Body of pancreas (tissue), 4 donors: Measurements from ENCODE around the gene SORL1. TPM values are rescaled to one million over a fixed set of nuclear protein-coding genes. Genes with fewer than 3 reads are reported as not detected.
"Not testable (repeated sequence)": the region's sequence is repeated elsewhere in the genome, so short reads cannot be mapped to it uniquely, and the experiment has no call there.

Source experiments
- ATAC-seq: fragments of 150-250 bp; one replicate; pipeline ENCODE4 v1.9.1; 2016
- DNase-seq, 4 donors: peaks; one replicate each; pipeline ENCODE4 v3.0.0-alpha.2; 2019
- H3K27ac ChIP-seq, 4 donors: fragments of 200-600 bp; sonication (generic); 1 replicate in 3 of 4; 2 replicates in 1 of 4; pipeline versions ENCODE4 v1.5.1 to v1.6.1; 2016 to 2019; ENCODE audit warnings: mild to moderate bottlenecking in 1 of 4, mixed read lengths in 1 of 4, moderate library complexity in 1 of 4
- H3K27me3 ChIP-seq, 2 donors: fragments of 200-600 bp; sonication (generic); one replicate each; pipeline ENCODE4 v1.6.0; 2016; ENCODE audit warnings: mild to moderate bottlenecking in 1 of 2
- H3K36me3 ChIP-seq, 2 donors: fragments of 200-600 bp; sonication (generic); replicated peaks in 1 of 2; 2 replicates each; pipeline ENCODE4 v1.5.1; 2016; ENCODE audit warnings: low read depth in 2 of 2; ENCODE audit not compliant: insufficient read depth in 1 of 2
- H3K4me1 ChIP-seq: fragments of 200-600 bp; sonication (generic); one replicate; pipeline ENCODE4 v1.6.0; 2016
- H3K4me3 ChIP-seq, 2 donors: fragments of 200-600 bp; sonication (generic); 1 replicate in 1 of 2; 2 replicates in 1 of 2; pipeline ENCODE4 v1.5.1; 2016 to 2019
- H3K9me3 ChIP-seq, 3 donors: fragments of 200-600 bp; sonication (generic); 1 replicate in 2 of 3; 2 replicates in 1 of 3; pipeline ENCODE4 v1.5.1; 2016
- CTCF ChIP-seq, 7 experiments: fragments of 450-650 bp in 4 of 7; fragments of 200-600 bp in 3 of 7; sonication (generic) in 3 of 7; IDR thresholded peaks; one replicate each; pipeline ENCODE4 v1.5.1; 2016 to 2019; ENCODE audit warnings: antibody characterized with exemption in 7 of 7
- POLR2A ChIP-seq, 3 donors: fragments of 450-650 bp; IDR thresholded peaks; one replicate each; pipeline ENCODE4 v1.6.1; 2016; ENCODE audit warnings: antibody characterized with exemption in 3 of 3, mild to moderate bottlenecking in 2 of 3
- WGBS, 2 donors: methylation state at CpG; one replicate each; pipeline ENCODE4 v1.1.5; 2017; 5-methylcytosine and 5-hydroxymethylcytosine counted together
- intact Hi-C: fragments of 100-400 bp; cut with DNase I; formaldehyde crosslinking; loops from one replicate; pipeline ENCODE4 v1.15.1; 2023
- total RNA-seq, 2 donors: library from RNA; depleted of rRNA; stranded (reverse); fragments of >200 nt; gene quantifications; one replicate each; pipeline ENCODE4 v1.1.0, GENCODE V29; 2016

SORL1 gene
- total RNA-seq, 2 donors from 2014 or later = 25.1 to 26.5 TPM

- DNase-seq = no peak
- Histone ChIP-seq H3K4me1 (no peaks in the 10 kb centered on the region), H3K27me3 (no peaks in the 10 kb centered on the region), H3K27ac (no peak overlapping the region), H3K9me3 (no peaks in the 10 kb centered on the region), H3K4me3 (no peak overlapping the region), H3K36me3 (no peaks in the 10 kb centered on the region)
- intact Hi-C loops = no loop called here
- no peak for ATAC-seq
- 85% methylated on average over 5 of the region's 5 CpGs for WGBS, 2 donors
- TF ChIP-seq POLR2A (IDR thresholded peaks at IDR 0.05) (no peak), CTCF (IDR thresholded peaks at IDR 0.05) (no peak)
Measured at GRCh38 chr11:121634273-121634672, 182.2 kb downstream of the SORL1 start.

DNA sequence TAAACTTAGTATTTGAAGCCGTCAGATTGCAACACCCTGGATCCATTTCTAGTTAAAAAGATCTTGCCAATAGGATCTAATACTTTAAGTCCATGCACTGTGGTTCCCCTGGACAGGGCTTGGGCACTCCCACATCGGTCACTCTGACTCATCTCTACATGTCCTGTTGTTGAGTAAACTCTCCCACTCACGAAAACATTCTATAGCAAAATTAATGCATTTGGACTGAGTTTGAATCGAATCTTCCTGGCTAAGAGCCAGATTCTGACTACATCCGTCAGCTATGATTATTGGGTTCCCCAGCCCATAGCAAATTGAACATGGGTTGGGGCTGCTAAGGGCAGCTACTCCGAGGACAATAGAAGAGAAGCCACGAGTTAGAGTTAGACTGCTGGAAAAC is 182.8 kb downstream of the SORL1 start:
- no peak for DNase-seq
- Histone ChIP-seq H3K4me1 (no peaks in the 10 kb centered on the region), H3K27me3 (no peaks in the 10 kb centered on the region), H3K36me3 (no peaks in the 10 kb centered on the region), H3K4me3 (no peak overlapping the region), H3K9me3 (no peaks in the 10 kb centered on the region), H3K27ac (no peak overlapping the region)
- WGBS, 2 donors = 55 to 57% methylated on average over 7 of the region's 7 CpGs
- TF ChIP-seq POLR2A (IDR thresholded peaks at IDR 0.05) (no peak), CTCF (IDR thresholded peaks at IDR 0.05) (no peak)
- intact Hi-C loops = no loop called here
- no peak for ATAC-seq

GRCh38 chr11:121636081-121636799 is 184.1 kb downstream of the SORL1 start:
- intact Hi-C loops = no loop called here
- DNase-seq = no peak
- no peaks in the 10 kb centered on the region for H3K9me3 ChIP-seq
- no peaks in the 10 kb centered on the region for H3K4me1 ChIP-seq
- TF ChIP-seq POLR2A (IDR thresholded peaks at IDR 0.05) (no peak), CTCF (IDR thresholded peaks at IDR 0.05) (no peak)
- no peaks in the 10 kb centered on the region for H3K36me3 ChIP-seq
- WGBS, 2 donors = 52 to 59% methylated on average over 2 of the region's 2 CpGs
- no peak overlapping the region for H3K4me3 ChIP-seq
- no peak overlapping the region for H3K27ac ChIP-seq
- H3K27me3 ChIP-seq = no peaks in the 10 kb centered on the region
- no peak for ATAC-seq

GRCh38 chr11:121636800-121637176 is 184.7 kb downstream of the SORL1 start:
- no peak for TF ChIP-seq CTCF (IDR thresholded peaks at IDR 0.05)
- TF ChIP-seq POLR2A (IDR thresholded peaks at IDR 0.05) = no peak
- Histone ChIP-seq H3K27ac (no peak overlapping the region), H3K27me3 (no peaks in the 10 kb centered on the region), H3K9me3 (no peaks in the 10 kb centered on the region), H3K4me3 (no peak overlapping the region), H3K4me1 (no peaks in the 10 kb centered on the region), H3K36me3 (no peaks in the 10 kb centered on the region)
- intact Hi-C loops = no loop called here
- ATAC-seq (no peak), DNase-seq (no peak)
- WGBS, 2 donors = 62 to 63% methylated on average over 5 of the region's 5 CpGs

- ATAC-seq, H3K36me3 ChIP-seq, H3K4me3 ChIP-seq, H3K27ac ChIP-seq, H3K27me3 ChIP-seq, DNase-seq, H3K4me1 ChIP-seq, H3K9me3 ChIP-seq, intact Hi-C loops: not testable (repeated sequence)
- WGBS, 2 donors = 92% methylated on average over 8 of the region's 8 CpGs
Measured at GRCh38 chr11:121637587-121637986, 185.5 kb downstream of the SORL1 start.
